C4-2B (cell line): ENCODE results near the gene DHRS12.

Experiments
- CTCF ChIP-seq: fragments of 450-650 bp; conservative IDR thresholded peaks from 2 replicates; pipeline ENCODE4 v1.5.1; 2017; ENCODE audit warnings: mild to moderate bottlenecking
- ZFX ChIP-seq: fragments of 450-650 bp; IDR thresholded peaks from 2 replicates; pipeline ENCODE4 v1.6.1; 2017

DNA sequence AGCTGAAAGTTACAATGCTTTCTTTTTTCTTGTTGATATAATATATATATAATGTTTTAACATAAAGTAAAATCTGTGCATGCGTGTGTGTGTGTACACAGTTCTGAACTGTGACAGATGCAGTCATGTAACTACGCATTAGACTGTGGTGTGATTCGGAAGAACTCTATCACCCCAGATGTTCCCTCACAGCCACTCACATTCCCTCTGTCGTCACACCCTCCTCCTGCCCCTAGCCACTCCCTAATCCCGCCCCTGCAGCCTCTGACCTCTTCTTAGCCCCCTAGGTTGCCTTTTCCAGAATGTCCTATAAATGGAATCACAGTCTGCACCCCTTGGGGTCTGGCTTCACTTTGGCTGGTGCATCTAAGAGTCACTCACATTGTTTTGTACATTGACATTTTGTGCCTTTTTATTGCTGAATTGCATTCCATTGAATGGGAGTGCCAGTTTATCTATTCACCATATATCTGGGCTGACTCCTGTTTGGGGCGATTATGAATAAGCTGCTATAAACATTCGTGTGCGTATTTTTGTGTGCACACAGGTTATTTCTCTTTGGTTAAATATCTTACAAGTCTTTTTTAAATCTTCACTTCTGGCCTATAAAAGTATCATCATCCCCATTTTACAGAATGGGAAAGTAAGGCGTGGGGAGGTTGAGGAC is 20.4 kb downstream of the DHRS12 start:
- no peak for TF ChIP-seq CTCF
- TF ChIP-seq ZFX: no peak
